IPS-20b (cell line): ENCODE results near the gene ETS2.

ENCODE experiments used
- H3K27ac ChIP-seq: one replicate; pipeline ENCODE4 v1.5.1; 2013; ENCODE audit warnings: low read length
- H3K27me3 ChIP-seq: 2 replicates; pipeline ENCODE4 v1.6.1; 2013; ENCODE audit warnings: mild to moderate bottlenecking, low read length, inconsistent platforms; ENCODE audit not compliant: insufficient read depth
- H3K36me3 ChIP-seq: 2 replicates; pipeline ENCODE4 v1.6.1; 2013; ENCODE audit warnings: low read depth, mild to moderate bottlenecking, inconsistent platforms, low read length, moderate library complexity; ENCODE audit not compliant: insufficient read depth
- H3K4me1 ChIP-seq: 2 replicates; pipeline ENCODE4 v1.6.1; 2013; ENCODE audit warnings: mild to moderate bottlenecking, control low read depth, inconsistent platforms, low read length, moderate library complexity; ENCODE audit not compliant: insufficient read depth
- H3K4me3 ChIP-seq: 2 replicates; pipeline ENCODE4 v1.5.1; 2013; ENCODE audit warnings: mild to moderate bottlenecking, low read length, inconsistent platforms
- H3K9ac ChIP-seq: 2 replicates; pipeline ENCODE4 v1.6.1; 2013; ENCODE audit warnings: low read depth, mild to moderate bottlenecking, inconsistent platforms, low read length, moderate library complexity
- H3K9me3 ChIP-seq: 2 replicates; pipeline ENCODE4 v1.6.1; 2013; ENCODE audit warnings: mild to moderate bottlenecking, low read depth, low read length, inconsistent platforms; ENCODE audit not compliant: insufficient read depth

ETS2 gene

GRCh38 chr21:38769191-38769780, 36.4 kb upstream of the ETS2 start:
- no peak overlapping the region for H3K9ac ChIP-seq
- no peaks in the 10 kb centered on the region for H3K36me3 ChIP-seq
- no peak overlapping the region for H3K4me3 ChIP-seq
- H3K27me3 ChIP-seq = no peaks in the 10 kb centered on the region
- peaks cover 3% of the 10 kb centered on the region; the same call in 1 of the 2 replicates for H3K9me3 ChIP-seq
- H3K4me1 ChIP-seq = no peaks in the 10 kb centered on the region
- H3K27ac ChIP-seq = no peak overlapping the region

- no peaks in the 10 kb centered on the region for H3K36me3 ChIP-seq
- H3K4me3 ChIP-seq = no peak overlapping the region
- H3K9me3 ChIP-seq = peaks cover 3% of the 10 kb centered on the region; the same call in 1 of the 2 replicates
- no peaks in the 10 kb centered on the region for H3K4me1 ChIP-seq
- no peak overlapping the region for H3K9ac ChIP-seq
- no peak overlapping the region for H3K27ac ChIP-seq
- no peaks in the 10 kb centered on the region for H3K27me3 ChIP-seq
Observed at GRCh38 chr21:38770660-38771059, 35.1 kb upstream of the ETS2 start.

GRCh38 chr21:38771536-38771935, 34.2 kb upstream of the ETS2 start:
- Histone ChIP-seq H3K4me1 (no peaks in the 10 kb centered on the region), H3K9me3 (no peaks in the 10 kb centered on the region), H3K27ac (no peak overlapping the region), H3K4me3 (no peak overlapping the region), H3K36me3 (no peaks in the 10 kb centered on the region), H3K9ac (no peak overlapping the region), H3K27me3 (no peaks in the 10 kb centered on the region)

- H3K27ac ChIP-seq = no peak overlapping the region
- no peaks in the 10 kb centered on the region for H3K36me3 ChIP-seq
- no peaks in the 10 kb centered on the region for H3K4me1 ChIP-seq
- H3K4me3 ChIP-seq = no peak overlapping the region
- no peaks in the 10 kb centered on the region for H3K9me3 ChIP-seq
- no peak overlapping the region for H3K9ac ChIP-seq
- H3K27me3 ChIP-seq = no peaks in the 10 kb centered on the region
Observed at GRCh38 chr21:38772646-38773045, 33.1 kb upstream of the ETS2 start.

GRCh38 chr21:38773099-38774061, 32.3 kb upstream of the ETS2 start:
- Histone ChIP-seq H3K9ac (no peak overlapping the region), H3K36me3 (no peaks in the 10 kb centered on the region), H3K9me3 (no peaks in the 10 kb centered on the region; the same call in 1 of the 2 replicates), H3K4me3 (no peak overlapping the region), H3K27me3 (no peaks in the 10 kb centered on the region), H3K27ac (no peak overlapping the region), H3K4me1 (no peaks in the 10 kb centered on the region)

- Histone ChIP-seq H3K27me3 (no peaks in the 10 kb centered on the region), H3K9ac (no peak overlapping the region), H3K36me3 (no peaks in the 10 kb centered on the region), H3K9me3 (no peaks in the 10 kb centered on the region; the same call in 1 of the 2 replicates), H3K4me3 (no peak overlapping the region), H3K4me1 (no peaks in the 10 kb centered on the region), H3K27ac (no peak overlapping the region)
Observed at GRCh38 chr21:38774152-38774551, 31.6 kb upstream of the ETS2 start.

- H3K9ac ChIP-seq = no peak overlapping the region
- no peaks in the 10 kb centered on the region for H3K36me3 ChIP-seq
- H3K27ac ChIP-seq = no peak overlapping the region
- H3K27me3 ChIP-seq = no peaks in the 10 kb centered on the region
- H3K4me3 ChIP-seq = no peak overlapping the region
- no peaks in the 10 kb centered on the region; the same call in 1 of the 2 replicates for H3K9me3 ChIP-seq
- H3K4me1 ChIP-seq = no peaks in the 10 kb centered on the region
Observed at GRCh38 chr21:38774586-38775285, 31.0 kb upstream of the ETS2 start.

- no peaks in the 10 kb centered on the region for H3K36me3 ChIP-seq
- H3K27me3 ChIP-seq = no peaks in the 10 kb centered on the region
- H3K4me3 ChIP-seq = no peak overlapping the region
- no peak overlapping the region for H3K27ac ChIP-seq
- H3K4me1 ChIP-seq = no peaks in the 10 kb centered on the region
- no peak overlapping the region for H3K9ac ChIP-seq
- no peaks in the 10 kb centered on the region; the same call in 1 of the 2 replicates for H3K9me3 ChIP-seq
Observed at GRCh38 chr21:38775733-38776132, 30.0 kb upstream of the ETS2 start.

- no peak overlapping the region for H3K27ac ChIP-seq
- H3K36me3 ChIP-seq = no peaks in the 10 kb centered on the region
- no peaks in the 10 kb centered on the region for H3K27me3 ChIP-seq
- H3K4me3 ChIP-seq = no peak overlapping the region
- no peak overlapping the region for H3K9ac ChIP-seq
- H3K4me1 ChIP-seq = no peaks in the 10 kb centered on the region
- peaks cover 3% of the 10 kb centered on the region for H3K9me3 ChIP-seq
Observed at GRCh38 chr21:38777015-38777414, 28.7 kb upstream of the ETS2 start.

- H3K9ac ChIP-seq = no peak overlapping the region
Observed at GRCh38 chr21:38777531-38777930, 28.2 kb upstream of the ETS2 start.

GRCh38 chr21:38780879-38781278, 24.9 kb upstream of the ETS2 start:
- Histone ChIP-seq H3K9ac (no peak overlapping the region), H3K36me3 (no peaks in the 10 kb centered on the region), H3K4me3 (no peak overlapping the region), H3K9me3 (peaks cover 14% of the 10 kb centered on the region), H3K27me3 (no peaks in the 10 kb centered on the region), H3K4me1 (peaks cover under 1% of the 10 kb centered on the region; the same call in 1 of the 2 replicates), H3K27ac (no peak overlapping the region)

More at GRCh38 chr21:38777531-38777930, 28.2 kb upstream of the ETS2 start:
- Histone ChIP-seq H3K9me3 (peaks cover 9% of the 10 kb centered on the region), H3K27me3 (no peaks in the 10 kb centered on the region), H3K27ac (no peak overlapping the region), H3K36me3 (no peaks in the 10 kb centered on the region), H3K4me1 (no peaks in the 10 kb centered on the region), H3K4me3 (no peak overlapping the region)
